GM19324 (cell line): Measurements from ENCODE around the gene SLC8A1.
"Not testable (repeated sequence)": the region's sequence is repeated elsewhere in the genome, so short reads cannot be mapped to it uniquely, and the experiment has no call there.

Experiments
- ATAC-seq: cut with Tn5 transposase; IDR thresholded peaks from one replicate; pipeline ENCODE4 v1.9.1; 2021; ENCODE audit warnings: mild to moderate bottlenecking, moderate library complexity; ENCODE audit not compliant: unreplicated experiment, low FRiP score

Gene SLC8A1

GRCh38 chr2:40100676-40101075 is 351.2 kb downstream of the SLC8A1 start:
- ATAC-seq, result no peak

DNA sequence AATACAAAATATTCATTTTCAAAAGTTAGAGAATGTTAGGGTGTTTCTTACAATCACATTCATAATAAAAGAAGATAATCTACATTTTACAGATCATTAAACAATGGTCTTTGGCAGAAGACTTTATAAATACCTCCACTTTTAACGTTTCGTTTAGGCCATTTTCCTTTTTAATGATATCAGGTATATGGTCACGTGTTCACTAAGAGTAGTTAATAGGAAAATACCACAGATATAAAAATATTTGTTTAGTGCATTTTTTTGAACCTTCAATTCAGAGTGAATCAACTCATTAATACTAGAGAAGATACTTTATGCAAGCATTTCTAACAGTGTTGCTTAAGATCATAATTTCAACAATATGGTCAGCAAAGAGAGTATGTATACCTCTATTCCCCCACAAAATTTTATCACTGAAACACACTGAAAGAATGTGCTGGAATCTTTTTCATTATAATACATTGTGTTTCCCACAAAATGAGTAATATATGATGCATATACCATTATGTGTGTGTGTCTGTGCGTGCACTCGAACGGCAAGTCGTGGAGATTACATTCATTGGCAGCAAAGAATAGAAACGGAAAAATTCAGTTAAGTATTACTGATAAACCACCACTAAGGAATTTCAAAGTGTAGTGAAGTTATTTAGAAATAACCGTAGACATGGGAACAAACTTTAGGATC is 353.0 kb downstream of the SLC8A1 start:
- no peak for ATAC-seq

GRCh38 chr2:40097691-40098385 is 354.1 kb downstream of the SLC8A1 start:
- no peak for ATAC-seq

GRCh38 chr2:40096360-40096759 is 355.5 kb downstream of the SLC8A1 start:
- no peak for ATAC-seq

GRCh38 chr2:40095000-40095399 is 356.9 kb downstream of the SLC8A1 start:
- no peak for ATAC-seq

GRCh38 chr2:40094451-40094850 is 357.4 kb downstream of the SLC8A1 start:
- no peak for ATAC-seq

DNA sequence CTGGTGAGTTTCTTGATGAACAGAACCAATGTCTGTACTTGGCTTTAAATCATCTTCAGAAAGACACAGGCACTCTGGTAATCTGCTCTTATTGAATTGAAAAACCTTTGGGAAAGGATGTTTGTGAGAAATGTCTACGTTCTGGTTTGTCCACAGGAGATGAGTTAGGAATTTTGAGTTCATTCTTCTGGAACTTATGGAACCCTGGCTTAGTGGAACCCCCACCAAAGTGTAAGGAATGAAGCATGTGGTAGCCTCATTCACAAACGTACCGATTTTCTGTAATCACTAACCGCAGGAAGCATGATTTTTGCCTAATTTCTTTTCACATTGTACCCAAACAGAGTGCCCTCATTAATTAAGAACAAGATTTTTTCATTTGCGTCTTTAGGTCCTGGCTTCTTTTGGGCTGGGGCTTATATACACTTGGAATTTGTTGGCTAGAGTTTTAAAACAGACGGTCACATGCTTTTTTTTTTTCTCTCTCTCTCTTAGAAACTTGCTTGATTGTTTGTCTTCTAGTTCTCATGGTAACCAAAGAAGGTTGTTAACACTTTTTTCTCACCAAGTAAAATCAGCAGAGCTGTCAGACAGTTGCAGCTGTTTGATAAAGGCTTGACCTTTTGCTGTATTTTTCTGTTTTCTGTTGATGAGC is 358.7 kb downstream of the SLC8A1 start:
- ATAC-seq, result no peak

GRCh38 chr2:40090044-40090443 is 361.8 kb downstream of the SLC8A1 start:
- ATAC-seq, result no peak

DNA sequence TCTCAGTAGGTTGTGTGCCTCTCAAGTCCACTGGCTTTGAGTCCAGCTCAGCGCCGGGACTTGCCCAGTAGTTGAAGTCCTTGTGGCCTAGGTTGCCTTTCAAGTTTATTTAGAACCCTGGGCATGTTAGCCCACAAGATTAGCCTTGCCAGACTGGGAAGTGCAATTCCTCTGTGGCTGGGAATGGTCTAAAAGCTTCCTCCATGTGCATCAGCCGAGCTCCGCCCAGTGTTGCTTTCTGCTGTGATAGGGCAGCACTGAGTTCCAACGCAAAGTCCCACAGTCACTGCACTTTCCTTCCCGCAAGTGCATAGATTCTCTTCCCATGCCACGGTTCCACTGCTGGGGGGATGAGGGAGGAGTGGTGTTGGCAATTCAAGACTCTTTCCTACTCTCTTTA is 364.0 kb downstream of the SLC8A1 start:
- no peak for ATAC-seq

DNA sequence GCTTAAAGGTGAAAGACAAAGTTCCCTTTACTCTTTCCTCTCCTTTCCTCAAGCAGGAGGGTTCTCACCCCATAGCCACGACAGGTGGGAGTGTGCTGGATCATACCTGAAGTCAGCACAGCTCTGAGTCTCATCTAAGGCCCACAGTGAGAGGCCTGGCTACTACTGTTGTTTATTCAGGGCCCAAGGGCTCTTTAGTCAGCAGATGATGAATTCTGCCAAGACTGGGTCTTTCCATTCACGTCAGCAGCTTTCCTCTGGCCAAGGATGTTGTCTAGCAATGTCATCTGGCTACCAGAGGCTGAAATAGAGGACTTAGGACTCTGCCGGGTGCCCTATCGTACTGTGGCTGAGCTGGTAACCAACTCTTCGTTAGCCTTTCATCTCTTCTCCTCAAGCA is 364.5 kb downstream of the SLC8A1 start:
- no peak for ATAC-seq

- ATAC-seq, result no peak
Measured at GRCh38 chr2:40085786-40086185, 366.1 kb downstream of the SLC8A1 start.

DNA sequence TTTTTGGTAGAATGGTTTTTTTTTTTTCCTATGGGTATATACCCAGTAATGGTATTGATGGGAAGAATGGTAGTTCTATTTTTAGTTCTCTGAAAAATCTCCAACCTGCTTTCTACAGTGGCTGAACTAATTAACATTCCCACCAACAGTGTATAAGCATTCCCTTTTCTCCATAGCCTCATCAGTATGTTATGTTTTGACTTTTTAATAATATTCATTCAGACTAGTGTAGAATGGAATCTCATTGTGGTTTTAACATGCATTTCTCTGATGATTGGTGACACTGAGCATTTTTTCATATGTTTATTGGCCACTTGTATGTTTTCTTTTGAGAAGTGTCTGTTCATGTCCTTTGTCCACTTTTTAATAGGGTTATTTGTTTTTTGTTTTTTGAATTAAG is 378.6 kb downstream of the SLC8A1 start:
- not testable (repeated sequence) for ATAC-seq

- ATAC-seq, result no peak
Measured at GRCh38 chr2:40072442-40073232, 379.3 kb downstream of the SLC8A1 start.

DNA sequence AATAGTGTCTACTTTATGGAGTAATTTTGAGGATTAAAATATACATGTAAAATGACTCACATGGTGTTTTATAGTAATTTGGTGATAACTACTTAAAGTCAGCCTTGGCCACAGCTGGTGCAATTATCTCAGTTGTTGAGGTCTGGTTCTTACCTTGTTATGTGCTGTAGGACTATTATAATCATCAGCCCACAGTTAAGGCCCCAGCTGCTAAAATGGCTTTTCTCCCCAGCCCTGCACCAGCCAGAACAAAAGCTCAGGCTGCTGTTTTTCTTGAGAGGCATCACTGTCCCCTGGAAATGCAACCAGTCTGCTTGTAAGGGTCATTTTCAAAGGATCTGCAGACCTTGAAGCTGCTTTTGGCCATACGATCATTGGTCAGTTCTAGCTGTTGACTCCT is 389.5 kb downstream of the SLC8A1 start:
- no peak for ATAC-seq

- ATAC-seq, result no peak
Measured at GRCh38 chr2:40049781-40050180, 402.1 kb downstream of the SLC8A1 start.

GRCh38 chr2:40048506-40048905 is 403.4 kb downstream of the SLC8A1 start:
- no peak for ATAC-seq

- no peak for ATAC-seq
Measured at GRCh38 chr2:40047406-40047805, 404.5 kb downstream of the SLC8A1 start.
